GM21367 (cell line): ENCODE results near the gene TELO2.

ENCODE experiments used
- ATAC-seq: cut with Tn5 transposase; IDR thresholded peaks from one replicate; pipeline ENCODE4 v1.9.1; 2021; ENCODE audit not compliant: unreplicated experiment

The TELO2 gene

GRCh38 chr16:1492923-1493745 is at the start of gene TELO2:
Gene TELO2, plus strand, starts transcription at chr16:1493360. Its CDS starts 922 bp downstream, at chr16:1494282.
- peak; percentile 48 for ATAC-seq

GRCh38 chr16:1443403-1443973 is 49.7 kb upstream of the TELO2 start:
- ATAC-seq = no peak

- ATAC-seq = no peak
These were observed 49.0 kb upstream of the TELO2 start, which contains the start of gene CCDC154 for GRCh38 chr16:1443980-1444729. Gene CCDC154, minus strand, starts transcription at chr16:1444556. Its CDS starts 234 bp downstream, at chr16:1444322.

- ATAC-seq = no peak
These were observed 48.2 kb upstream of the TELO2 start for GRCh38 chr16:1444730-1445517.

GRCh38 chr16:1445518-1446203 is 47.5 kb upstream of the TELO2 start:
- no peak for ATAC-seq

GRCh38 chr16:1446296-1447080 is 46.7 kb upstream of the TELO2 start:
- ATAC-seq = no peak

- ATAC-seq = no peak
These were observed 45.2 kb upstream of the TELO2 start for GRCh38 chr16:1447965-1448364.

- ATAC-seq = no peak
These were observed 44.5 kb upstream of the TELO2 start for GRCh38 chr16:1448536-1449116.

- no peak for ATAC-seq
These were observed 43.9 kb upstream of the TELO2 start for GRCh38 chr16:1449201-1449788.

- ATAC-seq = no peak
These were observed 42.9 kb upstream of the TELO2 start for GRCh38 chr16:1450218-1450617.

GRCh38 chr16:1450841-1451240 is 42.3 kb upstream of the TELO2 start:
- no peak for ATAC-seq

GRCh38 chr16:1451702-1452392 is 41.3 kb upstream of the TELO2 start:
- no peak for ATAC-seq

GRCh38 chr16:1452530-1452929 is 40.6 kb upstream of the TELO2 start:
- no peak for ATAC-seq

GRCh38 chr16:1453316-1453715 is 39.8 kb upstream of the TELO2 start:
- no peak for ATAC-seq

- ATAC-seq = no peak
These were observed 38.6 kb upstream of the TELO2 start for GRCh38 chr16:1454561-1454960.

GRCh38 chr16:1455190-1456171 is 37.7 kb upstream of the TELO2 start:
- no peak for ATAC-seq

- ATAC-seq = no peak
These were observed 36.2 kb upstream of the TELO2 start for GRCh38 chr16:1456951-1457350.
